HG03354 (cell line): ENCODE results near the gene PKD2L1.
A peak's percentile ranks its signal among the peaks of the same experiment; 100 is the strongest.

Experiments
- ATAC-seq: cut with Tn5 transposase; IDR thresholded peaks from one replicate; pipeline ENCODE4 v1.9.1; 2021; ENCODE audit warnings: mild to moderate bottlenecking; ENCODE audit not compliant: unreplicated experiment, poor library complexity, severe bottlenecking

The PKD2L1 gene

DNA sequence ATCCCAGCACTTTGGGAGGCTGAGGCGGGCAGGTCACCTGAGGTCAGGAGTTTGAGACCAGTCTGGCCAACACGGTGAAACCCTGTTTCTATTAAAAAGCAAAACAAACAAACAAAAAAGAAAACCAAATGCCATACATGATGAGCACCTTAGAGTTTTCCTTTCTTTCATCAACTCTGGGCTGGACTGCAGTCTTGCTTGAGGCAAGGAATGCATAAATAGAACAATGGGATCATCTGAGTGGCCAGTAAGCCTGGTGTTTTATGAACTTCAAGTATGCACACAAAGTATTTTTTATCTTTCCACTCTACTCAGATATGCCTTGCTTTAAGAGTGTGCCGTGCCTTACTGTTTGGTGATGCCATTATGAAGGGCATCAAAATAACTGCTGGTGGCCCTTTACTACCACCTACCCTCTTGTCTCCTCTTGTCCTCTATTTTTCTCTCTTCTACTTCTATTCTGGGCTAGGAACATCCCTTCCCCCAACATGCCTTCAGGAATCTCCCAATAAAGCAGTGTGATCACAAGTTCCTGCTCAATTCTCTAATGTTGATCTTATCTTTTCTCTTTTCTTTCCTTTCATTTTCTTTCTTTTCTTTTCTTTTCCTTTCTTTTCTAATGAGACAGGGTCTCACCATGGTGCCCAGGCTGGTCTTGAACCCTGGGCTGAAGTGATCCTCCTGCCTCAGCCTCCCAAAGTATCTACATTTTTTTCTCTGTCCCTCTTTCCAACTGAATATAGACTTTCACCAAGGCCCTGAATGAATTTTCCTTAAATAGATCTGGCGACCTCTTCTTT lies 27.2 kb upstream of the PKD2L1 start:
- no peak for ATAC-seq

- ATAC-seq = no peak
Observed at GRCh38 chr10:100356067-100357017, 26.3 kb upstream of the PKD2L1 start.

GRCh38 chr10:100355086-100355485 lies 25.1 kb upstream of the PKD2L1 start:
- no peak for ATAC-seq

DNA sequence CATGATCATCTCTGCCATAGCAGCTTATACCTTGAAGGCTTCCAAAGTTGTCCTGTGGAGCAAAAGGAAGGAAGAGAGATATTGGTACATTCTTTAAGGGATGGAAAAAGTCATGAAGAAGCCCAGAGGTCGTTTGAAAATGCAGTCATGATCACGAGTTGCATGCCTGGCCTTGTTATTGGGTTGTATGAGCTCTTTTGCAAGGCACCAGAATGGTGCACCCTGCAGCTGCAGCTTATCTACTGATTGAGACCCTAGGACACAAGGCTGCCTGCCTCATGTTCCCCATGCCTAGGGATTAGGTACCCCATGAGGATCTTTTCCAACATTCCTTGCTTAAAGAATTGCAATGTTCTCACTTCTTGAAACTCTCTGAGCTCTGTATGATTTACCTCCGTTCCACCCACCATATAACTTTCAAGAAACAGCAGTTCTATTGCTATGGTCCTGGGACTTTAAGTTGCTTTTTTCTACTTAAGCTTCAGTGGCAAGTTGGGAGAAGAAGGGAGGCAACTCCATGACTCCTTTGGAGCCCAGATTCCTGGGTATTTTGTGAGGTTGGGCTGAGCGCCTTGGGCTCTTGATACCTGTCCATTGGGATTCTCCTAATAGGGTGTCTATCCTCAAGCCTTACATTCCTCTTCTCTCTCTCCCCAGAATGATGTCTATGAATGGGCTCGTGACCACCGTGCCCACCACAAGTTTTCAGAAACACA lies 23.9 kb upstream of the PKD2L1 start:
- no peak for ATAC-seq

DNA sequence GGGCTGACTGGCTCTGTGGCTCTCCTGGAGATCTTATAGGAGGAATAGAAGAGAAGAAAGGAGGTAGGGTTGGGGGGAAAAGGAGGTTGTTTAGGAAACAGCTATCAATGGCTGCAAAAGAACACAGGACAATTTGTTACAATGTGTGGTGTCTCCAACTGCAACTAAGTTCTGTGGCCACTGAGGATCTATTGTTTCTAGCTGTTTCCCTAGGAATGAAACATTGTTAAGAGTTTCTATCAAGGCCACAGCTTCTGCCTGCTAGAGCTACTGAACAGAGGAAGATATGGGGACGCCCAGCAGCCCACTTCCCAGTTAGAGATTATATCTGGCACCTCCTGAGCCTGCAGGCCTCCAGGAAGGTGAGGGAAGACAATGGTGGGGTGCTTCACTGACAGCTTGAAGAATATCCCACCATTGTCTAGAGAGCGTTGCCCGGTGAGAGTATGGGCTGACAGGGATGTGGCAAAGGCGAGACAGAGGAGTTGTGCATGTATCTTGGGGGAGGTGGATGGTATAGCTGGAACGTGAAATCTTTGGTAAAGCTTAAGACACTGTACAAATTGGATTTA lies 21.0 kb upstream of the PKD2L1 start:
- no peak for ATAC-seq

DNA sequence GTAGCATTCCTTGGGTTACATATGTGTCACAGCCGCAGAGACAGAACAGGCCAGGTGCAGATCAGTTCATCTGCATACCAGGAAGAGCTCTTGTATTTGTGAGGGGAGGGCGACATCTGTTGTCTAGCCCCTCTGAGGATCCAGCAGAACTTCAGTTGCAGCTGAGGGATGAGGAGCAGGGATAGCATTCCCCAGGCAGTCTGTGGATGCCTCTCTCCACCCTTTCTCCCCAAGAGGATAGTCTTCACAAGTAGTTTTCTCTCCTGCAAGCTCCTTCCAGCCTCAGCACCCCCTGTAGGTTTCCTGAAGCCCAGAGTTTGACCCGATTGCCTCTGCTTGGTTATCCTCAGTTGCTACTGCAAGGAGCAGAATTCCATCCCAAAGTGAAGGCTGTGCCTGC lies 19.6 kb upstream of the PKD2L1 start:
- no peak for ATAC-seq

DNA sequence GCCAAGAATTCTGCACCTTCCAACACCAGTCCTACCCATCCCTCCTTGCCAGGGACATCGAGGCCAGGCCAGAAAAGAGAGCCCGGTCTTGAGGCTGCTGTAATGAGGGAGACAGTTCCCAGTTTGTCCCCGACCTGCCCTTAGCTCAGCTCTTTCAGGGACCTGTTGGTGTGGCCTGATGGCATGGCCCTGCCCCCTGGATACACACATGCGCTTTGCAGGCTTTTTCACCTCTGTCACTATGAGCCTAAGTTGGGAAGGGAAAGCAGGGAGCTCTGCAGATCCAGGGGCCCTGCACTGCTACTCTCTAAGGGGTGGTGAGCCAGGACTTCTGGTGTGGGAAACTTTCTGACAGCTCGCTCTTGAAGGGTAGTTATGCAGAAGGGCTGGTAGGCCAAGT lies 19.1 kb upstream of the PKD2L1 start:
- ATAC-seq = no peak

GRCh38 chr10:100348389-100348927 lies 18.4 kb upstream of the PKD2L1 start:
- no peak for ATAC-seq

GRCh38 chr10:100347568-100348195 lies 17.7 kb upstream of the PKD2L1 start:
- no peak for ATAC-seq

- ATAC-seq = peak; percentile 91
Observed at GRCh38 chr10:100346765-100347567, 16.9 kb upstream of the PKD2L1 start, which contains the start of gene SCD. Gene SCD, plus strand, starts transcription at chr10:100347233. Its CDS starts 272 bp downstream, at chr10:100347505.

DNA sequence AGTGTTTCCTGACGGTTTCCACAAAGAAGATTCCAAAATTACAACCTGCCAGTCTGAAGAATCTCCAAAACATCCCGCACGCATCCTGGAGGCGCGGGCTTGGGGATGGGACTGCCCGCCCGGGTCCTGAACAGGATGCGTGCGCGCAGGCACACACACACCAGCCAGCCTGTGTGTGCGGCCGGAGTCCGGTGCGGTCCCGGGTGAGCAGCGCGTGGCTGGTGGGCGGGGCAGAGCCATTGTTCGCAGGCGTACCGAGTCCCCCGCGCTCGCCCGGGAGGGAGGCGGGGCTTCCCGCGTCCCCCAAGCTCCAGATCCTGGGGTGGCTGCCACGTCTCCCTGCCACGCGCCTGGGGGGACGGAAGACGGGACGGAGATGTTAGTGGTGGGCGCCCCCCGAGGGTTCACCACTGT lies 16.3 kb upstream of the PKD2L1 start:
- peak; percentile 68 for ATAC-seq

DNA sequence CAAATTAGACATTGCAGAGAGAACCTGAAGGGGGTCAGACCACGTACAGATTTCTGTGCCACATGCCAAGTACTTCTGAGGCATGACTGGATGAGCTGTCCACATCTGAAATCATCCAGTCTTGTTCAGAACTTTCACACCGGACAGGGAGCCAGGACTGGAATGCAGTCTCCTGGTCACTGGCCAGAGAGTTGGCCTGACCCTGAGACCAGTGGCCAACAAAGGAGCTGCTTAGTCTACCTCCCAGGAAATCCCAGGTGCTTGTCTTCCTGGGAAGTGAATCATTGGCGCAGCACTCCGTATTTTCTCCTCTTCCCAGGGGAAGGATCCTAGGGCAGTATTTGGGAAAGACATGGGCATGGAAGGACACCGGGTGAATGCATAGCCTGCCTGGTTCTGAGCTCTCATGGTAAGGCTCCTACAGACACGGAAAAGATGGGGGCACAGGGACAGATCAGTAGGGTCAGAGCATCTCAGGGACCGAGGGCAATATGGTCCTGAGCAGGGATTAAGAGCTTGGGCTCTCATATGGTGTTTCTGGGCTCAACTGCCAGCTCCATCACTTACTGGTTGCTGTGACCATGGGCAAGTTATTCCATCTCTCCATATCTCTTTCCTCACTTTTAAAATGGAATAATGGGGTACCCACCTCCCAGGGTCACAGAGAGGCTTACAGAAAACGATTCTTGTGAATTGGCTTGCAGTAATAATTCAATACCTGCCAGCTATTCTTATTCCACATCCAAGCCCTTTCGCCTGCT lies 15.7 kb upstream of the PKD2L1 start:
- ATAC-seq = no peak

DNA sequence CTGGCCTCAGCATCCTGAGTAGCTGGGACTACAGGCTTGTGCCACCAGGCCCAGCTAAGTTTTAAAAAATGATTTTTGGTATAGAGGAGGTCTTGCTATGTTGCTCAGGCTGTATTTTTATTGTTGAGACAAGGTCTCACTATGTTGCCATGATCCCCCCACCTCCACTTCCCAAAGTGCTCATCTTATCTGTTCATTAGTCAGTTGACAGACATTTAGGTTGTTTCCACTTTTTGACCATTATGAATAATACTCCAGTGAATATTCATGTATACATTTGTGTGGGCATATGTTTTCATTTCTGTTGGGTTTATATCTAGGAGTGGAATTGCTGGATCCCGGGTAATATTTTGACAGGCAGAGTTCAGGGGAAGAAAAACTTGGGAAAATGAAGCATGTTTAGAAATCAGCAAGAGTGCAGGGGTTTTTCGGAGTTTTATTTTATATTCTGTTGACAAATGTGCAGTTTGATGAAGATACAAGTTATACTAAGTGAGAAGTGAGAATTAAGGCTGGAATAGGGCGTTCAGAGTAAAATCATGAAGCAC lies 14.3 kb upstream of the PKD2L1 start:
- ATAC-seq = no peak

DNA sequence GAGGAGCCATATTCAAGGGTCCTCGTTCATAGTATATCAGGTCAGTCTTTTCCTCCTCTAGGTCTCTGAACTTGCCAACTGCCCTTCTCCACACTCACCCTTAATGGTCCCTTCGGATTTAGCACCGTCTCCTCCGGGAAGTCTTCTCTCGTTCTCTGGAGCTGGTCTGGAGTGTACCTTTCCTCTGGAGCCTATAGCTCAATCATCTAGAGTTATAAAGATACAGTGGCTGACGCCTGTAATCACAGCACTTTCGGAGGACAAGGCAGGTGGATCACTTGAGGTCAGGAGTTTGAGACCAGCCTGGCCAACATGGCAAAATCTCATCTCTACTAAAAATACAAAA lies 12.6 kb upstream of the PKD2L1 start:
- ATAC-seq = no peak

GRCh38 chr10:100341953-100342626 lies 12.1 kb upstream of the PKD2L1 start:
- ATAC-seq = no peak

DNA sequence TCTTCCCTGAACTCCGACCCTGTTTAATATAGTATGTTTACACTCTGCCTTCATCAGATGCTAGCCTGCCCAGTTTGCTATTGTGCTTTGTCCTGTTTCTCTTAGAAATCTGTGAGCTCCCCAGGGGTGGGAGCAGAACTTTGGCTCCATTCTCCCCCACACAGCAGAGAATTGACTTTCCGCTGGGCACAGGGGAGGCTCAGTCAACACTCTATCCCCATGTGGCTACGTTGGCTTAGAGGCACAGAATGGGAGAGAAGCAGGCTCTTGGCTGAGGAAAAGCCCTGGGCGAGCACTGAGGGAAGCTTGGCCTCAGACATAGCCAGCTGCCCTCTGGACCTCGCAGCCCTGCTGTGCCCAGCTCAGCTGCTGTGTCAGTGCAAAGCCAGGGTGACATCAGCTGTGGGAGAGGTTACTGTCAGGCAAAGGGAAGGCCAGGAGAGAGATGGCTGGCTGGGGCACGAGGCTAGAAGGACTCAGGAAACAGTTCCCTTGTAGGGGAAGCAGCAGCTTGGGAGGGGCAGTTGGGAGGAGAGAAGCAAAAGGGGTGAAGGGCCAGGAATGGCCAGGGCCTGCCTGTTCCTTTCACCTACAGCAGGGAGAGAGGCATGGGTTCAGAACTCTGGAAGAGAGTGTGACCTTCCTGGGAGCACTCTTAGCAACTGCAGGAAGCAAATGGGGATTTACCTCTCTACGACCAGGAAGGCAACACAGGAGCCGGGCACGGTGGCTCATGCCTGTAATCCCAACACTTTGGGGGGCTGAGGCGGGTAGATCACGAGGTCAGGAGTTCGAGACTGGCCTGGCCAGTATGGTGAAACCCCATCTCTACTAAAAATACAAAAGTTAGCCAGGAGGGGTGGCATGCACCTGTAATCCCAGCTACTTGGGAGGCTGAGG lies 11.2 kb upstream of the PKD2L1 start:
- no peak for ATAC-seq
